GM19239 (cell line): ENCODE data around the gene STEEP1.

Source experiments
- DNase-seq: peaks from one replicate; pipeline ENCODE4 v3.0.0; 2011; ENCODE audit warnings: low spot score; ENCODE audit not compliant: insufficient read length
- FAIRE-seq: peaks from 2 replicates; lab custom pipeline; 2011; peaks lifted over from hg19 to GRCh38; lab: Jason Lieb, UNC

The STEEP1 gene

GRCh38 chrX:119565107-119565663 lies at the start of gene STEEP1:
Gene STEEP1, minus strand, starts transcription at chrX:119565409. Its CDS starts 54 bp downstream, at chrX:119565355.
- FAIRE-seq = peak; percentile 100
- peak; percentile 65 for DNase-seq

- no peak for FAIRE-seq
- no peak for DNase-seq
Measured at GRCh38 chrX:119614776-119615175, 49.6 kb upstream of the STEEP1 start.

GRCh38 chrX:119607018-119607389 lies 41.8 kb upstream of the STEEP1 start:
- FAIRE-seq = no peak
- DNase-seq = no peak

GRCh38 chrX:119606280-119607017 lies 41.2 kb upstream of the STEEP1 start, which contains the start of gene NKRF:
Gene NKRF, minus strand, starts transcription at chrX:119606424.
- FAIRE-seq (peak; percentile 95), DNase-seq (peak; percentile 60)

GRCh38 chrX:119605464-119606279 lies 40.5 kb upstream of the STEEP1 start:
- no peak for DNase-seq
- FAIRE-seq = no peak

GRCh38 chrX:119604766-119605463 lies 39.7 kb upstream of the STEEP1 start:
- DNase-seq = no peak
- peak; percentile 84 for FAIRE-seq

GRCh38 chrX:119602701-119603255 lies 37.6 kb upstream of the STEEP1 start:
- peak; percentile 37 for FAIRE-seq
- DNase-seq = no peak

- no peak for FAIRE-seq
- DNase-seq = no peak
Measured at GRCh38 chrX:119589810-119590209, 24.6 kb upstream of the STEEP1 start.

- peak; percentile 47 for FAIRE-seq
- no peak for DNase-seq
Measured at GRCh38 chrX:119583431-119584059, 18.3 kb upstream of the STEEP1 start.

GRCh38 chrX:119579414-119579813 lies 14.2 kb upstream of the STEEP1 start:
- FAIRE-seq = no peak
- DNase-seq = no peak

GRCh38 chrX:119574394-119575266 lies 9.4 kb upstream of the STEEP1 start, which contains the start of gene UBE2A:
Gene UBE2A, plus strand, starts transcription at chrX:119574563. Its CDS starts 149 bp downstream, at chrX:119574712.
- DNase-seq (peak; percentile 72), FAIRE-seq (peak; percentile 96)

- FAIRE-seq = peak; percentile 67
- DNase-seq = no peak
Measured at GRCh38 chrX:119573840-119574393, 8.7 kb upstream of the STEEP1 start.

- FAIRE-seq = no peak
- DNase-seq = no peak
Measured at GRCh38 chrX:119573222-119573621, 8.0 kb upstream of the STEEP1 start.

GRCh38 chrX:119570351-119570835 lies 5.2 kb upstream of the STEEP1 start:
- DNase-seq (no peak), FAIRE-seq (no peak)

GRCh38 chrX:119552508-119552907 lies 12.7 kb downstream of the STEEP1 start:
- FAIRE-seq (no peak), DNase-seq (no peak)

- FAIRE-seq = no peak
- no peak for DNase-seq
Measured at GRCh38 chrX:119549327-119550016, 15.7 kb downstream of the STEEP1 start.

- peak; percentile 40 for FAIRE-seq
- DNase-seq = no peak
Measured at GRCh38 chrX:119541188-119541587, 24.0 kb downstream of the STEEP1 start.

- FAIRE-seq (no peak), DNase-seq (no peak)
Measured at GRCh38 chrX:119539872-119540271, 25.3 kb downstream of the STEEP1 start.
